Left colon (tissue), 2 donors: ENCODE data around the gene CLINT1. TPM values are rescaled to one million over a fixed set of nuclear protein-coding genes. Genes with fewer than 3 reads are reported as not detected.

ENCODE experiments used
- ATAC-seq: fragments of 200-7000 bp; cut with Tn5 transposase; one replicate; pipeline ENCODE4 v1.9.1; 2020; ENCODE audit warnings: mild to moderate bottlenecking, moderate library complexity
- DNase-seq, 2 donors: peaks; one replicate each; pipeline ENCODE4 v3.0.0-alpha.2; 2020
- intact Hi-C, 2 donors: fragments of 100-400 bp; cut with DNase I in 1 of 2; cut with micrococcal nuclease in 1 of 2; formaldehyde crosslinking; loops; one replicate each; pipeline versions ENCODE4 v1.11.2 to v1.14.0; 2022; cut with DNase I, micrococcal nuclease
- total RNA-seq, 2 donors: library from RNA; stranded (reverse); fragmentation: NEBNext Ultra II Directional; extraction: Animal tissue kit (Norgen Biotek cat#: 25700); gene quantifications; one replicate each; pipeline ENCODE4 v1.2.1, GENCODE V29; 2021
- donor health status: DM: no; HTN: no; CAD: no.
- donor health status: DM: yes; HTN: yes; CAD: no.

CLINT1 gene
- total RNA-seq, 2 donors from 2014 or later, result 108 to 139 TPM

DNA sequence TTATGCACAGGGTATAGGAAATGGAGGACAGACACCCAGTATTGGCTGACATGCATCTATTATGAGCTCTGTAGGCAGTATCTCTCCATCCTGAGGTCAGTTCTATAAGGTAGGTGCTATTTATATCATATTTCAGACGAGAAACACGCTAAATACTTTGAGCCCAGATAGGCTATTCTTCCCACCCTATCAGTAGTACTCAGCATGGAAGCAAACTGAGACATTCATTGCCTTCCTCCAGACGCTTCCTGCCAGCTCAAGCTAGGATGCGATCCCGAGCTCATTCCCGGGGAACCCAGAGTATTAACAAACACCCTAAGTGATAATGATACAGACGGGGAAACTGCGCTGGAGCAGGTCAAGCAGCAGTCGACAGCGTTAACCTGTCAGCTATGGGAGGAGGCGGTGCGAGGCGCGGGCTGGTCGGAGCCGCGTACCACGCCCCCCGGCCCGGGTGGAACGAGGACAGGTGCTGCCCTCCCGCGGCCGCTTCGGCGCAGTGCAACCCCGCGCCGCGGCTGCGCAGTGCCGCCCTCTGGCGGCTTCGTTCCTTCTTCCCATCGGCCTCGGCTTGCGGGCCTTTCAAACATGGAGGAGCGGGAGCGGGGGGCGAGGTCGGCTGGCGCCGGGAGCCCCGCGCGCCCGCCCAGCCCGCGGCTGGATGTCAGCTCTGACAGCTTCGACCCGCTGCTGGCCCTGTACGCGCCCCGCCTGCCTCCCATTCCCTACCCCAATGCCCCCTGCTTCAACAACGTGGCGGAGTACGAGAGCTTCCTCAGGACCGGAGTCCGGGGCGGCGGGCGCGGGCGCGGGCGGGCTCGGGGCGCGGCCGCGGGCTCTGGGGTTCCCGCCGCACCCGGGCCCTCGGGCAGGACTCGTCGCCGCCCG is 115.5 kb downstream of the CLINT1 start, which contains the start of gene LSM11:
TSS of gene LSM11 (plus strand) at position 550 of the 888 bp plus-strand sequence. CDS start at position 589, 39 bp downstream.
- intact Hi-C loops, result no loop called here
- DNase-seq, result peak; percentile 87 to 96
- peak; percentile 94 for ATAC-seq

DNA sequence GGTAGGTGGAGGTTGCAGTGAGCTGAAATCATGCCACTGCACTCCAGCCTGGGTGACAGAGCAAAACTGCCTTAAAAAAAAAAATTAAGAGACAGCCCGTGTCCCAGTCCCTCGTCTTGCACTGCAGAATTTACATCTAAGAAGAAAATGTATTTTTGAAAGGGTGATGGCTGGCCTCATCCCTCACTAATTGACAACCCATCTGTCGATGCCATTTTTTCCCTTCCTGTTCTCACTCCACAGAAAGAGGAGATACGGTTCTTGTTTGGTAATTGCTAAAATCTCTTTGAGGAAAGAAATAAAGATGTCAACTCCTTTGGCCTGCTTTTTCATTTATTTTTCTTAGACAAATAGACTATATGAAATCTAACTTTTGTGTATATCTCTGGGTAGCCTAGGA is 117.8 kb downstream of the CLINT1 start:
- no peak for ATAC-seq
- intact Hi-C loops, result no loop called here
- DNase-seq, result no peak

DNA sequence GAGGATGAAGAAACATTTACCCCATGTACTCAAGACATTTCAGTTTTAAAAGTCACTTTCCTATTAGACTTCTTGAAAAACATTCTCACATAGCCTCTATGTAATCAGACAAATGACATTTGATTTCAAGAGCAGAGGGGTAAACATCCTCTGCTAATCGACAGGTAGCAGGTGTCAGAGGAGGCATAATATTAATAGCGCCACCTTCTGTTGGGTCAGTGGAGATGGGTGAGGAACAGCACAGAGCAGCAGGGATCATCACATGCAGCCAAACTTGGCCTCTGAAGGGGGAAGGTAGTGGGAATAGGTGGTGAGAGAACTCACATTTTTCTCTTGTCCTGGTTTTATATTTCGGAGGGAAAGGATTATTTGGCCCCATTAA is 118.7 kb downstream of the CLINT1 start:
- DNase-seq, result no peak
- intact Hi-C loops, result no loop called here

DNA sequence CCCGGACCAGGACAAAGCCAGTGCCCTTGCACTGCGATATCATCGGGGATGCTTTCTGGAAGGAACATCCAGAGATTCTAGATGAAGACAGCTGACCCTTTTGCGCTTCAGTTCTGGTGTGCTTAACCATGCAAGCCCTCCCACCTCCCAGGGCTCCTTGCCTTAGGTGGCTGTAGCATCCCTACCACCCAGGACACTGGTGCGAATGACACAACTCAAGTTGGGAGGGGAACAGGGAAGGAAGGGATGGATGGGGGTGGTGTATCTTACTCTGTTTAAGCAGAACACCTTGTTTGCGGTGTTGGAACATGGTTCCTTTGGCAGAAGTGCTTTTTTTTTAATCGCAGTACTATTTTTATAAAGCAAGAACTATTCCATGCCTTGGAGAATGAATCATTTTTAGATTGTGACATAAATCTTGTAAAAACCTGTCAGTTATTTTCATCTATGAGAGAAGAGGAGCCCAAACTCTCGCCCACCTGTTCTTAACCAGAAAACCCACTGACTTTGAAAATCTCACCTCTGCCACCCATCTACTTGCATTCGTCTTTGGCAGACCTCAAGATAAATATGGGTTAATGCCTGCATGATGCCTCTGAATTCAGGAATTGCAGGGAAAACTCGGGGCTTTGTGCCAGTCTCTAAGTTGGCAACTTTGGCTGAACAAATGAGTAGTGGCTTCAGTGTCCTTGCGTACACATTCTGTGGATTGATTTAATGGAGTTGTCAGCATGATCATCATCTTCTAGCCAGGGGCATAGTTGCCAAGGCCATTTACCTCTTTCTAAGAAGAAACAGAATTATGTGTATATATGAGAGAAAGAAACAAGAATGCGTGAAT is 119.3 kb downstream of the CLINT1 start:
- intact Hi-C loops, result no loop called here
- ATAC-seq (no peak), DNase-seq (no peak)

More for the DNA sequence above, 118.7 kb downstream of the CLINT1 start:
- ATAC-seq, result peak; percentile 26

DNA sequence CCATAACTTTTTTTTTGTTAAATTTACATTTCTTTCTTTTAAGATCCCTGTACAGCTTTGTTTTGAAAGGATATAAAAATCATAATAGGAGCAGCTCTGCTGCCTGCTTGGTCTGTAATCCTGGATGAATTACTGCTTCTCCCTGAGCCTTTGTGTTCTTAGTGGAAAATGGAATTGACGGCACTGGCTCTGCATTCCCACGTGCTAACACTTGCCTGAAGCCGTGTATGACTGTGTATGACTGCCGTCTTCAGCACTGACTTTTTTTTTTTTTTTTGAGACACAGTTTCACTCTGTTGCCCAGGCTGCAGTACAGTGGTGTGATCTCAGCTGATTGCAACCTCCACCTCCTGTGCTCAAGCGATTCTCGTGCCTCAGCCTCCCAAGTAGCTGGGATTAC is 123.0 kb downstream of the CLINT1 start:
- intact Hi-C loops, result no loop called here
- peak; percentile 5 for ATAC-seq
- no peak for DNase-seq

Other genes with a start within 250 kb of the CLINT1 start
- under 1 TPM; 0.15 to 0.28 TPM for gene SOX30, start 206.7 kb downstream of the CLINT1 start, total RNA-seq
- gene C5orf52, start 187.6 kb downstream of the CLINT1 start, total RNA-seq, result 1 to 10 TPM; 3.6 to 3.9 TPM
- gene THG1L, start 127.7 kb downstream of the CLINT1 start, total RNA-seq, result 10 to 100 TPM; 11.6 to 14.5 TPM
- gene LSM11, start 115.4 kb downstream of the CLINT1 start, total RNA-seq, result 1 to 10 TPM; 3.6 to 4.0 TPM